Activated T-cell treated with anti-CD3 and anti-CD28 coated beads for 24 hours (primary cell): ENCODE results near the gene TXLNA.

ENCODE experiments used
- DNase-seq: peaks from one replicate; pipeline ENCODE4 v3.0.0-alpha.2; 2020; ENCODE audit warnings: low read depth

TXLNA gene

DNA sequence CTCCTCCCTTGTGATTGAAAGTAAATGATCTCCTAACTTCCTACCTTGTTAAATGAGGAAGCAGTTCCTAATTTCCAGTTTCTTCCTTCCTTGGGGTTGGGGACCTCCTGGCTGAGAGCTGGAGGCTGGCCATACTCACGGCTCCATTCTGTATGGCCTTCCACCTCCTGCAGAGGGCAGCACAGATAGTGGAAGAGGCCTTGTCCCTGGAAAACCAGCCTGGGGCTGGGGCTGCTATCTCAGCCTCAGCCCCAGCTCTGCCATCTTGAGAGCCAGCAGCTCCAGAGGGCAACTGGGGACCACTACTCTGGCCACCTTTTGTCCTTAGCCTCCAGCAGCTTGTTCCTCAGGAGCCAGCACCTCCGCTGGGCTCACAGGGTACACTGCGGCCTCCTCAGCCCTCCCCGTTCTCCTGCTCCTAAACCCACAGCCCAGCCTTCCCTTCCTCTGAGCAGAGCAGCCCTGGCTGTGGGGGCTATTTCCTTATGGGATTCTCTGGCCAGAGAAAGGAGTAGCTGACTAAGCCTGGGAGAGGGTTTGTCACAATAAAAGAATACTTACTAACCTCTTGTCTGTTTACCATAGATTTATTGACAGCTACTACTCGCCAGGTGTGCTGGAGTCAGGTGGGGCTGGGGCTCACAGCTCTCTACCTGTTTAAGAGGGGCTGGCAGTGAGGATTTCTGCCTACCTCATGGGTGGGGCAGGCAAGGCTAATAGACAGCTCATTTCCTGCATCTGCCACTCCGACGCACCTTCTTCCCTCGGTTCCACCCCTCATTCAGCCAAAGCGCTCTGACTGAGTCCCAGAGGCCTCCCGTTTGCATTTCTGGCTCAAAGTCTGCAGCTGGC is 36.4 kb downstream of the TXLNA start:
- peak; percentile 48 for DNase-seq

DNA sequence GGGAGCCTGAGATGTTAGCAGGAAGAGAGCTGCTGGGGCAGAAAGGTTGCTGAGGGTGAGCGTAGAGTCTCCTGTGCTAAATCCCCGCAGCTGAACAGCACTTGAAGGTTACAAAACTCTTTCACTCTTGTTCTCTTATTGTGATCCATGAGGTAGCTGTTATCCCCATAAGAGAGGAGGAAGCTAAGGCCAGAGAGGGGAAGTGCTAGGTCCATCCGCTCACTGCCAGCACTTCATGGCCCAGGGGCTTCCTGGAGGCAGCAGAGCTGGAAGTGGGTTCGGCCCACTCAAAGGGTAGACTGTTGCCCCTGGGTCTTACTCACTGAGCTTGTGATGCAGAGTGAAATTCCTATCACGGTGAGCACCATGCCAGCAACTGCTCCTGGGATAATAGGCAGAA is 37.1 kb downstream of the TXLNA start:
- DNase-seq: no peak

DNA sequence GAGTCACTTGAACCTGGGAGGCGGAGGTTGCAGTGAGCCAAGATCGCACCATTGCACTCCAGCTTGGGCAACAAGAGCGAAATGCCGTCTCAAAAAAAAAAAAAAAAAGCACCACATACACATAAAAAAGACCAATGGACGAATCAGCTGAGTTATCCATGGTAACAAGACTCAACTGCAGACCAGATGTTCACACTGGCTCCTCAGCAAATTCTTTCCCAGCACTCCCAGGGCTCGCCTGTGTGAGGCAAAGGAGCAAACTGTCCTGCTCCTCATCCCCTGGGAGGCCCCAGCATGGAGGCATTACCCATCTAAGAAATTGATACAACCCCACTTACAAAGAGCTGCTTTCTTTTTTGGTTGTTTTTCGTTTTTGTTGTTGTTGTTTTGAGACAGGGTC is 39.5 kb downstream of the TXLNA start:
- DNase-seq: no peak

DNA sequence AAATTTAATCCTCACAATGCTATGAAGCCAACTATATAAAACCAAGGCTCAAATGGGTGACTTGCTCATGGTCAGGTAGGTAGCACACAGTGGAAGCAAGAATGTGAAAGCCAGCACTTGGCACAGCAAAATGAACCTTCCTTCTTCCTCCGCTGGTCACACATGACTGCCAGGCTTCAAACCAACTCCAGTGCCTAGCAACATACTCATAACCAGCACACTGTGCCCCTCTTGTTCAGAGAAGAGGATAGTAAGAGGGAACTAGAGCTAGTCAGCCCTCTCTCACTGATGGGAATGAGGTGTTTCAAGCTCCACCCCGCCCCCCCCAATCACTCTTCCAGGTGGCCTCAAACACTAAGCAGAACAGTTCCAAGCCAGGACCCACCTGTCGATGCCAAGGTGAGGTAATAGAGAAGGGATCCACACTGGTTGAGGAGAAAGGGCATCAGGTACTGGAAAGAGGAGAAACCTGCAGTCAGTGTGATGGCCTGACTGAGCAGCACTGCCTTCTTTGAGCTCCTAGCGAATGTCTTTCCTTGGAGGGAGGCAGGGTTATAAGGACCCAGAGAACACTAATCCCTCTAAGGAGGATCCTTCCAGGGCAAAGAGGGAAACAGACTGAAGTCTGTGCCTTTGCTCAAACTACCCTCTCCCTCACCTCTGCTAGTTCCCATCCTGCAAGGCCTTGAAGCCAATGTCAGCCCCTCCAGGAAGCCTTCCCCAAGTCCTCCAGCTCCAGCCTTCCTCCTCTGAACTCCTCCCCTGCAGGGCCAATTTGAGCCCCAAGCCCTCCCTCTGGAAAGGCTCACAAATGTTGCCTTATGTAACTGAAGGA is 41.5 kb downstream of the TXLNA start:
- no peak for DNase-seq

DNA sequence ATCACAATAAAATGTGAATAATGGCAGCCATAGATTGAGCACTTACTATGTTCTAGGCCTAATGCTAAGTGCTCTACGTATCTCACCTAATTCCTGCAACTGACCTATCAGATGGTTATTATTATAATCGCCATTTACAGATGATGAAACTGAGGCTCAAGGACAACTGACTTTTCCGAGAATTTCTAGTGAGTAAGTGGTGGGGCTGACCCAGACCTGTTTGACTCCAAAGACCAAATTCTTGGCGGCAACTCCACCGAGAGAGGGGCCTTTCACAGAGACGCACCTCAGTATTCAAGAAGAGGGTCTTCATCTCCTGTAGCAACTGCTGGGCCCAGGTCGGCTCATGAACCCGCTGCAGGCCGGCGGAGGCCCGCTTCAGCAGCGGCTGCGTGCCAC is 42.1 kb downstream of the TXLNA start:
- no peak for DNase-seq

DNA sequence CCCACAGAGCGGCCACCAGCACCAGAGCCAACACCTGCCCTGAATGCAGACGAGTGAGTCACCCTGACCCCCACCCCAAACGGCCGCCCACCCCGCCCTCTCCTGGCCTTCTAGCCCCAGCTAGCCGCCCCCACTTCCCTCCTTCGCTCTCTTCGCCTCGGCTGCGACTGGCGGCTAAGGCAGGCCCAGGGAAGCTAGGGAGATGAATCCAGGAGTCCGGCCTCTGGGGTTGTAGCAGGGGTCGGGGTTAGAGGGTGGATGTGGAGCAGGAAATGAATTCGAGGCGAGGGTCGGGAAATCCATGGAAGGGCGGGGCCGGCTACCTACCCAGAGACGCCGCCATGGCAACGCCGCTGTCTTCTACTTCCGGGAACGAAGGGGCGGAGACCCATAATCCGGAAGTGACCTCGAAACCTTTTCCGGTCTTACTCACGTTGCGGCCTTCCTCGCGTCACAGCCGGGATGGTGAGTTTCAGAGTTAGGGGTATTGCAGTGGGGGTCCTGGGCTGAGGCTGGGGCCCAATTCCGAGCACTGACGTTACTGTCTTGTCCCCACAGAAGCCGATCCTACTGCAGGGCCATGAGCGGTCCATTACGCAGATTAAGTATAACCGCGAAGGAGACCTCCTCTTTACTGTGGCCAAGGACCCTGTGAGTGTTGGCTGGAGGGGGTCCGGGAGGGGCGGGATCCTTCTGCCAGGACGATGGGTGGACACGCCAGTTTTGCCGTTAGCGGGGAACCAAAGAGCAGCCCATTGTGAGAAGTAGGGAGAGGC is 42.7 kb downstream of the TXLNA start, which contains the start of the genes EIF3I and TMEM234:
Gene EIF3I (plus strand): TSS at position 428 of the 776 bp plus-strand sequence. CDS start 35 bp downstream, at position 463.
Gene TMEM234 (minus strand): TSS at position 374 of the 776 bp plus-strand sequence. CDS start 31 bp downstream, at position 343.
- peak; percentile 90 for DNase-seq

DNA sequence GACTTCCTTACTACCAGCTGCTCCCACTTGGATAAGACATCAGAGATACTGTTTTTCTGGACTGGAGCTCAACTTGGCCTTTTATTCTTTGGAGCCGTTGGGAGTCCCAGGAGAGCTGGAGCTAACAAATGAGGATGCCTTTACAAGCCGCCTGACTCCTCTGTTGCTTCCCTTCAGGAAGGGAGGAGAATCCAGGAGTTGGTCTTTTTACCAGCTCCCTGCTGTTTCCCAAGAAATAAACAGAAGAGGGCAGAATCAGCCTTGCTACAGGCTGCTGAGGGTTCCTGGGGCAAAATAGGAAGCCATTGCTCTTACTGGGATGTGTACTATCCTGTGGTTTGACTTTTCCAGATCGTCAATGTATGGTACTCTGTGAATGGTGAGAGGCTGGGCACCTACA is 44.2 kb downstream of the TXLNA start:
- DNase-seq: no peak

DNA sequence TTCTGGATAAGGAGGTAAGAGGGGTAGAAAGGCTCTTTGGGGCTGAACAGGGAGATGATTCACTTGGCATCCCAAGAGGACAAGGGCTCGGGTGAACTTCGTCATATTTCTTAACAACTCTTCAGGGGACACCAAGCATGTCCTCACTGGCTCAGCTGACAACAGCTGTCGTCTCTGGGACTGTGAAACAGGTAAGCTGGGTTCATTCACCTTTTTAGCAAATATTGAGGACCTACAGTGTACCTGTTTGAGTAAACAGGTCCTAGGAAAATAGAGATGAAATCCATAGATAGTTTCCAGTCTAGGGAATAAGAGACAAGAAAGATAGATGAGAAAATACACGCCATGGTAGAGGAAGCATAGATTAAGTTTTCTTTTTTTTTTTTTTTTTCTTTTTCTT is 44.8 kb downstream of the TXLNA start:
- DNase-seq: no peak

DNA sequence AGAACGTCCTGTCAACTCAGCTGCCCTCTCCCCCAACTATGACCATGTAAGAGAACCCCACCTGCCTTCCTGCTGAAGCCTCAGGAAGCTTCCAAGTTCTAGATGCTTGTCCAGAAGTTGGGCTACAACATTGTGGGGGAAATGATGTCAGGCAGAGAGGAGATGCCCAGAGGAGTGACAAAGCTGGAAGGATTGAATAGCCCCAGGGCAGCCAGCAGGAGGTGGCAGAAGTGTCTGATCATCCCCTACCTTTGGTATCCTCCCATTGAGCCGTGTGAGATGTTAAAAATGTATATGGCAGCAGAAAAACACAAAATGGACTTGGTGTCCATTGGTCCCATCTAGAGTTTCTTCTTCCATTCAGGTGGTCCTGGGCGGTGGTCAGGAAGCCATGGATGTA is 49.3 kb downstream of the TXLNA start:
- DNase-seq: no peak

DNA sequence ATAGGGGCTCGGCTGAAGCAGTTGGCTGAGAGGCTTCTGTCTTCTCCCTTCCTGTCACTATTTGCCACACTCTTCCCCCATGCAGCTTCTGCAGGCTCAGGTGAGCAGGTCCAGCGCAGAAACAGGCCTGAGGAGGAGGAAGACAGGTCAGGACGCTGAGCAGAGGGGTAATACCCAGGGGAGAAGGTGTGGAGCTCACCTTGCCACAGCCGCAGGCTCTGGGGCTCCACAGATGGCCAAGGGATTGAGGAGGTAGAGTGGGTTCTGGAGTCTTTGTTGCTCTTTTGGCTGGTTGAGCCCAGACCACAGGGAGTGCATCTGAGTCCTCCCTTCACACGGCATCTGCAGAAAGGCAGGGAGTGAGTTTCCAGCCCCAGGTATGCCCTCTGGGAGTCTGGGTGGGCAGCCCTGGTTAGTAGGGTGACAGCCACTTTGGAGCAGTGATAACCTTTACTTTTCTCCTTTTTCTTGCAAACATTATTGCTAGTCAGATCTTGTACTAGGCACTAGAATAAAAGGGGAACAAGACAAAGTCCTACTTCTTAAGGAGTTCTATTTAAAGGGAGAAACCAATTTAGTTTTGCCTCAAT is 52.5 kb downstream of the TXLNA start:
- no peak for DNase-seq

DNA sequence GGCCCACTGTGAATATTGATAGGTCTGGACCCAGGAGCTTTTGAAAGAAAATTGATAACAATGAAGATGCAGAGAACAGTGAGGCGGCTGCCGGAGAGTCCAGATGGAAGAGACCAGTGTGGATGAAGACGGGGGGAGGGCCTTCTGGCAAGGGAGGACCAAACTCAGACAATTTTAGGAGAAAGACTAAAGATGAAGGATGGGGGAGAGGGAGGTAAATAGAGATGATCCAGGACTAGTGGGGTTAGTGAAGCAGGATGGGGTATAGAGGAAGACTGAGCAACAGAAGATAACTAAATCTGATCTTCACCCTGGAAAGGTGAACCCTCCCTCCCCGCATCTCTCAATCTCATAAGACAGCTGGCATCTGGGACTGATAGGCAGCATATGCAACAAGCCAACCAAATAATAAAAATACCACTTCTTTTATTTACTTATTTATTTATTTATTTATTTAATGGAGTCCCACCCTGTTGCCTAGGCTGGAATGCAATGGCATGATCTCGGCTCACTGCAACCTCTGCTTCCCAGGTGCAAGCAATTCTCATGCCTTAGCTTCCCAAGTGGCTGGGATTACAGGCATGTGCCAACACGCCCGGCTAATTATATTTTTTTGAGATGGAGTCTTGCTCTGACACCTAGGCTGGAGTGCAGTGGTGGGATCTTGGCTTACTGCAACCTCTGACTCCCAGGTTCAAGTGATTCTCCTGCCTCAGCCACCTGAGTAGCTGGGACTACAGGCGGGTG is 53.3 kb downstream of the TXLNA start:
- no peak for DNase-seq

DNA sequence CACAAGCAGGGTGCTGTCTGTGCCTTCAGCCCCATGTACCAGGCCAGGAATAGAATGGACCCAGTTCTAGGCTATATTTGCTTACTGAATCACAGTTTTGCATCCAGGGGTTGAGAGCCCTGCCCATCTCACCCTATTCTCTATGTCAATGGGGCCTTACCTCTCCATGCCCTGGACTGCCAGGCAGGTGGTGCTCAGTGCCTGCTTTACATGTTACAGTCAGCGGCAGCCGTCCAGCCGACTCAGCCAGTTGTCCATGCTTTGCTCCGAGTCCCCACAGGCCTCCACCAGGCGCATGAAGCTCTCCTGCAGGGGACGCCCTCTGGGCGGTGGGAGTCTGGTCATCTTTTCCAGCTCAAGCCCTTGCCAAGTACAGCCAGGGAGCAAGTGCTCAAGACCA is 55.3 kb downstream of the TXLNA start:
- DNase-seq: no peak

DNA sequence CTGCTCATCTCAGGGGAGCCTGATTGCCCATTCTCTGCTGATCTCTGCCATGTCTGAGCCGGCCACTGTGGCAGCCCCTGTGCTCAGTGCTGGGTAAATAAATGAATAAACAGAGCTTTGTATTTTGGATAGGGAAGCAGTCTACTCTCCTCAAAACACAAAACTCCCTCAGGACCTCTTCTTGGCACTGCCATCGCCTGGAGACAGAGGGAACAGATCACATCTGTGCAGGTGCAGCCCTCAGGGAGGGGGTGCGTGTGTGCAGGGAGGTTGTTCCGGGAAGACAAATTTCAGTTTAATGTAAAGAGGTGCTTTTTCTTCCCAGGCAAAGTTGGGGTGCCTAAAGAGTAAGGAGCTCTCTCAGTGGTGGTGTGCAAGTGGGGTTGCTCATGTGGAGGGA is 59.9 kb downstream of the TXLNA start:
- no peak for DNase-seq

DNA sequence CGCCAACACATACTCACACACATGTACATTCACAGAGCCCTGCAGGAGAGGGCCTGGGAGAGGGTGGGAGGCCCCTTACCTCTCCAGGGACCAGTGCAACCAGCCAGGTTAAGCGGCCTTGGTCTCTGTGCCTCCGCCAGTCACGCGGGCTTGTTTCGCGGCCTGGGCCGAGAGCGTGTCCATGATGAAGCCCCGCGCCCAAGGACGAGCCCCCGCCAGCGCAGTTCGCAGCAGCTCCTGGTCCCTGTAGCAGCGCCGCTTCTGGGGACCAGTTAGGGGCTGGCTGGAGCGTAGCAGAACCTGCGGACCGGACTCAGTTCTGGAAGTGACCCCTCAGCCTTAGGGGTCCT is 60.3 kb downstream of the TXLNA start:
- no peak for DNase-seq

DNA sequence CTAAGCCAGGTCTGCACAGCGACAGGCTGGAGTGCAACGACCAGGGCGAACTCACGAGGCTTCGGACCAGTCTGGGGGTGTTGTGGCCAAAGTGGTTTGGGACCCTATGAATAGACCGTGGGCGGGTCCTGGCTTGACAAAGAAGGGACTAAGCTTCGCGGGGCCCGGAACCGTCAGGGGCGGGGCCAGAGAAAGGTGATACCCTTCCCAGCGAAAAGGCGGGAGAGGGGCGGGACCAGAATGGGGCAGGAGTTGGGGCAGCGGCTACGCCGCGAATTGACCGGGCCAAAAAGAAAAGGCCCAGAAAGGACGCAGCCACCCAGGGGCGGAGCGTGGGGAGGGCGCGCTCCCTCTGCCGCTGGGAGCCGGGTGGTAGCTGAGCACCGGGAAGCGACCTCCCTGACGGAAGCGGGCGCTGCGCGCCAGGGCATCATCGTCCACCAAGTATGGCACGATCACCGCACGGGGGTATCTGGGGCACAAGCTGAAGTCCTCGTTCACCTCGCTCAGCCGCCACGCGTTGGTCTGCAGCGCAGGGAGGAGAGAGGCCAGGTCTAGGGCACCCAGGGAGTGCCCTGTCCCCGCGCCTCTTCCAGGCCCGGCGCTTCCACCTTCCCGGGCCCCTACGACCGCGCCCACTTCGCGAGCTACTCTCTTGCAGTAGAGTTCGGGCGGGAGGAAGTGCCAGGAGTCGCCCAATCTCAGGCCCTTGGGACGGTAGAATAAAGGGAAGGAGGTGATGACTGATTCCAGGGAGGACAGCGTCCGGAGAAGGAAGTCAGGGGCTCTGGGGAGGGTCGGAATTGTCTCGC is 60.9 kb downstream of the TXLNA start:
- no peak for DNase-seq

DNA sequence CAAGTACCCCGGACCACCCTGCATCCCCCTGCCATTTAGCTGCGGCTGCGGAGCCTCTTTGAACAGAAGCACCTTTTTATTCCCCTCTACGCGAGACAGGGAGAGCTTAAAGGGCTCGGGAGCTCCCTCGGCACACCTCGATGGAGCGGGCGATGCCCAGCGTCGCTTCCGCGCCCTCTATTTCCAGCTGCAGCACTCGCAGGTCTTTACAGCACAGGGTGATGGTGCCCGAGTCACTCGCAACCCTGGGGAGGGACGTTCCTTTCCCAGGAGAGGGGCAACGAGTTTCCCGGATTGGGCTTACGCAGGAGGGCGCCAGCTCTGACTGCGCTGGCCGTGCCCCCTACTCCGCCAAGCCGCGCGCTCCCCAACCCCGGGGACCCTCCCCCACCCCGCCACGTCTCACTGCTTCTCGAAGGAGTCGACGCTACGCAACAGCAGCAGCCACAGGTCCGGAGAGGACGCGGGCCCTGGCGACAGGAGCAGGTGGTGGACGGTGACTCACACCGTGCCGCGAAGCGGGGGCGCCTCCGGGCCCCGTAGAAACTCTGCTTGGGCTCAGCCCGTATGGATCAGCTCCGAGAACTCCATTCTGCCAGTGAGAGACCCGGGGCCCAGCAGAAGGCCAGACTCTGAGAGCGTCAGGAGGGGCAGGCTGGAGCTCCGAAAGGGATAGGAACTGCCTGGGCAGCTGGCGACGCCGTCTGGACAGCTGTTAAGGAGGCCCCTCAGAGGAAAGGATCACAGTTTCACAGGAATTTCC is 61.7 kb downstream of the TXLNA start:
- no peak for DNase-seq

DNA sequence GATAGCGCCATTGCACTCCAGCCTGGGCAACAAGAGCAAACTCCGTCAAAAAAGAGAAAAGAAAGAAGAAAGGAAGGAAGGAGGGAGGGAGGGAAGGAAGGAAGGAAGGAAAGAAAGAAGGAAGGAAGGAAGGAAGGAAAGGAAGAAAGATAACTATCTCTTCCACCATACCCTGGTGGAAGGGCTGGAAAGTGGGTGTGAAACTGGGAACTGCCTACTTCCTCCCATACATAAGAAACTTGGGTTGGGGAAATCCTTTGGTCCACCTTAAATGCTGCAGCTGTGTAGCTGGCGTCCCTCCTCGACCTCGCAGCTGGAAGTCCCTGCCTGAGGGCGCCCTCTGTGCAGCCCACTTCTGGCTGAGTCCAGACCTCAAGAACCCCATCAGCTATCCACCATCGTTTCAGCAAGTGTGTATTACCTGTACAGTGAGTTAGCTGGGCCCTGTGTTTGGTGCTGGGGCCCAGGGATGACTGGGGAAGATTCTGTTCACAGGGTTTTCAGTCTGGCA is 62.9 kb downstream of the TXLNA start:
- DNase-seq: no peak

DNA sequence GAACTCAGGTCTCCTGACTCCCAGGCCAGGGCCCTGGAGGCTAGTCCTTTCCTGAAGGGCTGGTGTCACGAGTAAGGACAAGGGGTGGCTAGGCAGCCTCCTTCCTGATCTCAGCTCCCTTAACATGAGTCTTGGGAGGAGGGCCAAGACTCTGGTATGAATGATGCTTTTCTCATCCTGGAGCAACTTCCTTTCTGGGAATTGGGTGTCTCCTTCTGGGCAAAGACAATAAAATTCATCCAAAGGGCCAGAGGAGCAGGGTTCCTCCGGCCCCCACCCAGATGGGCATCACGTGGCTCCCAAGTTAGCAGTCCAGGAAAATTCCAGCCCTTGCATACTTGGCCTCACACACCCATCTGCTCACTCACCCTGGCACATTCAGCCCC is 67.4 kb downstream of the TXLNA start, which contains the start of gene FAM167B:
Gene FAM167B (plus strand): TSS at position 335 of the 386 bp plus-strand sequence. CDS start 200 bp downstream, outside the sequence.
- DNase-seq: no peak

DNA sequence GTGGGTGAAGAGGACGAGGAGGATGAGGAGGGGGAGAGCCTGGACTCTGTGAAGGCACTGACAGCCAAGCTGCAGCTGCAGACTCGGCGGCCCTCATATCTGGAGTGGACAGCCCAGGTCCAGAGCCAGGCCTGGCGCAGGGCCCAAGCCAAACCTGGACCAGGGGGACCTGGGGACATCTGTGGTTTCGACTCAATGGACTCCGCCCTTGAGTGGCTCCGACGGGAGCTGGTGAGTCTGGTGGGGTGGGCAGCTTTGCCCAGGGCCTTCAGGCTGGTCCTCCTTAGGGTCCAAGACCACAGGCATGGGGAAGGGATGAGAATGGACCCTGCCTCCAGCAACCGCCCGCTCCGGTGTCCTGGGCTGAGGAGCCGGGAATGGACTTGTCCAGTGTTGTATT is 68.0 kb downstream of the TXLNA start:
- DNase-seq: no peak
